Loucy (cell line): ENCODE results near the gene PLS3.

ENCODE experiments used
- CTCF ChIP-seq: fragments of 200-600 bp; sonication (generic); conservative IDR thresholded peaks from 2 replicates; pipeline ENCODE4 v1.5.1; 2014; ENCODE audit warnings: mild to moderate bottlenecking, antibody characterized with exemption, low read length
- EZH2phosphoT487 ChIP-seq: fragments of 200-600 bp; IDR thresholded peaks from 2 replicates; pipeline ENCODE4 v1.6.1; 2018; ENCODE audit warnings: antibody characterized with exemption, mild to moderate bottlenecking, moderate library complexity, borderline replicate concordance

DNA sequence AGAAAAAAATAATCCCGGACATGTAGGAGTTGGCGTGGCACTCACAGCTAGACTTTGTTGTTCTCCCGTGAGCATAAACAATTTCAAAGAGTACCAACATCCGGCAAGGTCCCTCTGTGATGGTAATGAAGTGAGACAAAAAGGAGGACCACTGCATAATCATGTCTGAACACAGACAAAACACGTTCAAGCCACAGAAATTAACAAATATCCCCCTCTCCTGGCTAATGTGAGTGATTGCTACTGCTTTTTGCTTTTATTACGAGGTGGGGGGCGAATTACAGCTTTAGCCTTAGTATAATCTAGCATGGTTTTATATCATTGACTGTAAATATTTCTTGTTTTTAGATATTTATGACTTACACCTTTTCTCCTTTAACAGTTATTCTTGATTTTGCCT is 118.5 kb downstream of the PLS3 start:
- TF ChIP-seq CTCF = no peak; the same call in 1 of the 2 replicates
- no peak for TF ChIP-seq EZH2phosphoT487
